GM13977 (cell line): ENCODE measurements around the gene CALML3.

Experiments
- DNase-seq: peaks from one replicate; pipeline ENCODE4 v3.0.0; 2012; ENCODE audit warnings: low spot score
- in situ Hi-C: fragments of 300-500 bp; cut with MboI; formaldehyde crosslinking; loops from one replicate; pipeline ENCODE4 v1.12.0; 2022; ENCODE audit warnings: low sequenced_read_pairs, low pct_unique_long_range_greater_than_20kb, mixed read lengths, inconsistent platforms; ENCODE audit not compliant: unreplicated experiment
- TF ChIP-seq, protein P1 (sequence below): IDR thresholded peaks from 2 replicates; pipeline ENCODE4 v1.5.1; 2012; ENCODE audit warnings: mild to moderate bottlenecking, control low read depth; ENCODE audit not compliant: insufficient read depth; ENCODE audit errors: extremely low read depth, missing control alignments

CALML3 gene

DNA sequence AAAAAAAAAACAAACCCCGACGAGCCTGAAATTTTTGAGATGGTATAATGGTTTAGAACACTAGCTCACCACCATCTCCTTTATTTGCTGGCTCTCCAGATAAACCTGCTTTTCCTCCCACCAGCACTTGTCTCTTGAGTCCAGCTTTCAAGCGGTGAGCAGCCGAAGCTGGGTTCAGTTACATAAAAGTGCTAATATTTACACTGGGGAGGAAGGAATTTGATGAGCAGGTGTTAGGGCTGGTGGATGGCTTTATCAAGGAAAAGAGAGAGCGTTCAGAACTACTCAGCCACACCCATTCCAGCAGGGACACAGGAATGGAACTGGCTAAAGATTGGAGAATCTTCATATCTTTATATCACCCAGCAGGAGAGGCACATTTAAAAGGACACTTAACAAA, 6.6 kb upstream of the CALML3 start:
- TF ChIP-seq, protein P1, sequence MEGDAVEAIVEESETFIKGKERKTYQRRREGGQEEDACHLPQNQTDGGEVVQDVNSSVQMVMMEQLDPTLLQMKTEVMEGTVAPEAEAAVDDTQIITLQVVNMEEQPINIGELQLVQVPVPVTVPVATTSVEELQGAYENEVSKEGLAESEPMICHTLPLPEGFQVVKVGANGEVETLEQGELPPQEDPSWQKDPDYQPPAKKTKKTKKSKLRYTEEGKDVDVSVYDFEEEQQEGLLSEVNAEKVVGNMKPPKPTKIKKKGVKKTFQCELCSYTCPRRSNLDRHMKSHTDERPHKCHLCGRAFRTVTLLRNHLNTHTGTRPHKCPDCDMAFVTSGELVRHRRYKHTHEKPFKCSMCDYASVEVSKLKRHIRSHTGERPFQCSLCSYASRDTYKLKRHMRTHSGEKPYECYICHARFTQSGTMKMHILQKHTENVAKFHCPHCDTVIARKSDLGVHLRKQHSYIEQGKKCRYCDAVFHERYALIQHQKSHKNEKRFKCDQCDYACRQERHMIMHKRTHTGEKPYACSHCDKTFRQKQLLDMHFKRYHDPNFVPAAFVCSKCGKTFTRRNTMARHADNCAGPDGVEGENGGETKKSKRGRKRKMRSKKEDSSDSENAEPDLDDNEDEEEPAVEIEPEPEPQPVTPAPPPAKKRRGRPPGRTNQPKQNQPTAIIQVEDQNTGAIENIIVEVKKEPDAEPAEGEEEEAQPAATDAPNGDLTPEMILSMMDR: no peak
- in situ Hi-C loops: no loop called here
- DNase-seq: no peak

DNA sequence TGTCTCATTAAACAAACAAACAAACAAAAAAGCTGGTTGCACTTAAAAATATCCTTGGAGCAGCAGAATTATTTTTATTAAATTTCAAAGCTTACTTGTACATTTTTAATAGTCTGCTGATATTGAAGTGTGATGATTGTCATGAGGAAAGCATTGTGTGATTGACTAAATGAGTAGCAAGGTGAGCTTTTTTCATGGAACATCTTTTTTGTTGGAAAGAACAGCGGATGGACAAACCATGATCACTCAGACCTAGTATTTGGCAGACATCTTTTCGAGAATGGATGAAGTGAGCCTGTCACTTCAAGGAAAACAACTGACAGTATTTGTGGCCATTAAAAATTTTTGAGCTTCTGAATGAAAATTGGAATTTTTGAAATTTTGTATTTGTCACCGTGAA, 5.7 kb upstream of the CALML3 start:
- TF ChIP-seq, protein P1: no peak
- no peak for DNase-seq
- in situ Hi-C loops: no loop called here

DNA sequence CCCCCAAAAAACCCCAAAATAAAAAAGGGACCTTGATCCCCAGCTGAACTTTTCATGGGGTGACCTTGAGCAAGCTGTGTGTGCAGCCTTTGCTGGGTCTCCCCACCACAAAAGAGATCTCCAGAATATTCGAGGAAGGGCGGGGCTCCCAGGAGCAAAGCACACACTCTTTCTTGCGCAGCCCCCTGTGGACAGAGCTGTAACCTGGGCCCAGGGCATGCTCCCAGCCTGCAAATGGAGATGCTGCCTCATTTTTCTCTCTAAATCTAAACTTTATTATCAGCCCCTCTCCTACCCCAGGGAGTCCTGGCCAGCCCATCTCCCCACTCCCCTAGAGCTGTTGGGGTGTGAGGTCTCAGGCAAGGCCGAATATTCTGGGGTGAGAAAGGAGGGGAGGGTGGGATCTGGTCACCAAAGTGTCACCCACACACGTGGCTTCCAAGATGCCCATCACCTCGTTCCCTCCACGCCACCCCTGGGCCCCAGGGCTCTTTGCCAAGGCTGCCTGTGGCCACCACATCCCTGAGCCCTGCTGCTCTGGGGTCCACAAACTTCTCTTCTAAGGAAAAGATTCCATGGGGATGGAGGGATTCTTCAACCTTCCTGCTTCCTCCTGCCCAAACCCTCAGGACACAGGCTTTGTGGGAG, 1.7 kb upstream of the CALML3 start:
- TF ChIP-seq, protein P1: no peak
- DNase-seq: no peak
- in situ Hi-C loops: no loop called here

DNA sequence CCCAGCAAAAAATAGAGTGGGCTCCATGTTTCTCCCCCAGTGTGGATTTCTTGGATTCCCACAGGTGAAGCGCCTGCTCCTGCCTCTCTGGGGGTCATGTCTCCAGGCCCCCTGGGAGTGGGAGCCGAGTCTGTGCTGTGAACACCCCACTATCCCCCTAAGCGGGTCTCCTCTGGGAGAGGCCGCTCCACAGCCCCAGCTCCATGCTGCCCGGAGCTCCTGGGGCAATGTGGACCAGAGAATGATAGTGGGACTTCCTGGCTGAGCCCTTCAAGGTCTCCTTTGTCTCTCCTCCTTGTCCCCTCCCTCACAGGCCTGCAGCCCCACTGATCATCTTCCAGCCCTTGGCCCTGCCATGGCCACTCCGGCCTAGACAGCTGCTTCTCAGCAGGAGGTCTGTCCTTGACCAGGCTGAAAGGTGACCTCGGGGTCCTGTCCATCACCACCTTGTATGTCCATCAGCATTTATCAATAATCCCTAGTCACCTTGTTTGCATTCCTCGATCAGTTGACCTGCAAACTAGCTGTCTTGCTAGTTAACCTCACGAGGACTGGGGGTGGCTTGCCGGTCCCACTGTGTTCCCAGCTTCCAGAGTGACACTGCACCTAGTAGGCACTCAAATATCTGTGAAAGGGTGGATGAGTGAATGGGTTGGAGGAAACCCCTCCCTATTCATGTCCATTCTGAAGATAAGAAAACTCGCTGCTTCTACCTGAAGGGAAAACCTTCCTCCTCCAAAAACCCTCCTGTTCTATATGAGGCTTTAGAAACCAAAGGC, 776 bp upstream of the CALML3 start:
- in situ Hi-C loops: no loop called here

DNA sequence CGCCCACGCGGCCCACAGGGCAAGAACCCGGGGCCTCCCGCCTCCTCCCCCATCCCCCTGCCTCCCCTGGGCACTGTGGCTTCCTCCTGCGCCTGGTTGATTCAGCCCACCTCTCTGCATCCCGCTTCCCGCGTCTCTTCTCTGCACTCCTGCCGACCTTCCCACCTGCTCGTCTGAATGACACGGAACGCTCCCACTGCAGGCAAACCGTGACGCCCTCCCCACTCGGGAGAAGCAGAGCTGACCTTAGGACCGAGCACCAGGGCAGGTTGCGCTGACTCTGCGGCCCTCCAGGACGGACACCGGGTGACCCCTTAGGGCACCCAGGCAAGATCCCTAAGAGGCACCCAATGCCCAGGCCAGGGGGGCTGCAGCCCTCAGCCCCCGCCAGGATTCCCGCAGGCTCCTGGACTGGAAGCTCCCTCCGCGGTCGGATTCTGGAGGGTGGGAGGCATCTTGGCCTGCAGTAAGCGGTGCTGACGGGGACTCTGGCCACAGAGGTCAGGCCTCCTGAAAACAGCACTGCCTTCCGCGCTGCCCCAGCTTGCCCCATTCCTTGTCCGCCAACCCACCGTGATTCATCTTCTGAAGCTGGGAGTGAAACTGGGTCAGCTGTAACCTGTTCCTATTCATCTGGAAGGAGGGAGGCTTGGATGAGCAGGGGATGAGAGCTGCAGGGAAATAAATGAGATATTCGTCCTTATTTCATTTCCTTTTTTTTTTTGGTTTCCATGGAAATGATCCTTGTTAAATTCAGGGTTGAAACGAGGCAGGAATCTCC, 990 bp downstream of the CALML3 start:
- in situ Hi-C loops: no loop called here
- DNase-seq: no peak
- TF ChIP-seq, protein P1: no peak

More for the DNA sequence above, 776 bp upstream of the CALML3 start:
- TF ChIP-seq, protein P1: no peak
- DNase-seq: no peak

DNA sequence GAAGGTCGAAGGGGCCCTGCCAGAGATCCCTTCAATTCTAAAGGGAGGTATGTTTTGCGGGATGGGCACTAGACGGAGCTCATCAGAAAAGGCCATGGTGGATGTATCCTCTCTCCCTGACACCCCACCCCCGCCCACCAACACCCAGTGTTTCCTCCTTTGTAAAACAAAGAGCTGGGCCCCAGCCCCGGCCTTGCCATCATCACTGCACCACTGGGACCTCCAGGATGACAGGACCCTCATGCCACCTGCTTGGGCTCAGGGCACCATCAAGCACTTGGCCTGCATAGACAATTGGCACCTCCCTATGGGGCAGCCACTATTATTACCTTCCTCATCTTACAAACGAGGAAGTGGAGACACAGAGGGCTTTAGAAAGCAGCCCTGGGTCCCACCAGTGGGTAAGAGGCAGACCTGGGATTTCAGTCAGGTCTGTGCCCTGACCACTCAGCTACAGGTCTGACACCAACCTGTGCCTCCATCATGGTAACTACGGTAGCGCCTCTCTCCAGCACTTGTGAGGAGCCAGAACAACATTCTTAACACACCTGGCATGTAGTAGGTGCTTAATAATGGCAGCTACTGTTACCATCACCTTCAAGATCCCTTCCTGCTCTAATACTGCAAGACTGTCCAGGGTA, 2.0 kb downstream of the CALML3 start:
- DNase-seq: no peak
- TF ChIP-seq, protein P1: no peak
- in situ Hi-C loops: no loop called here
